Left ventricle myocardium superior (tissue), 1 donor: Measurements from ENCODE around the gene ZNF526. TPM values are rescaled to one million over a fixed set of nuclear protein-coding genes. Genes with fewer than 3 reads are reported as not detected.
A peak's percentile ranks its signal among the peaks of the same experiment; 100 is the strongest.

Experiments
- ATAC-seq: fragments of 200-7000 bp; cut with Tn5 transposase; one replicate; pipeline ENCODE4 v1.9.1; 2020; ENCODE audit warnings: mild to moderate bottlenecking, moderate library complexity
- DNase-seq: peaks from one replicate; pipeline ENCODE4 v3.0.0-alpha.2; 2020
- intact Hi-C: fragments of 100-400 bp; cut with micrococcal nuclease; formaldehyde crosslinking; loops from one replicate; pipeline ENCODE4 v1.11.0; 2022
- total RNA-seq: library from RNA; stranded (reverse); fragmentation: NEBNext Ultra II Directional; extraction: Animal tissue kit (Norgen Biotek cat#: 25700); gene quantifications from one replicate; pipeline ENCODE4 v1.2.1, GENCODE V29; 2021
- donor health status: DM: no; HTN: yes; CAD: no; lungs with severe emphysema.

ZNF526 gene
- total RNA-seq, 1 donor from 2014 or later, result 6.7 TPM

- intact Hi-C loops, result no loop called here
- ATAC-seq, result no peak
- DNase-seq, result no peak
These were observed 5.2 kb upstream of the ZNF526 start for GRCh38 chr19:42214810-42215485.

- intact Hi-C loops, result no loop called here
- ATAC-seq (peak; percentile 23), DNase-seq (peak; percentile 64)
These were observed 3.2 kb upstream of the ZNF526 start for GRCh38 chr19:42216653-42217519.

- peak; percentile 83 for ATAC-seq
- intact Hi-C loops, result no loop called here
- peak; percentile 98 for DNase-seq
These were observed 2.3 kb upstream of the ZNF526 start, which contains the start of gene DEDD2 for GRCh38 chr19:42217520-42218437. Gene DEDD2 (minus strand): TSS chr19:42217677. CDS start chr19:42217007, 670 bp downstream.

- DNase-seq (peak; percentile 4), ATAC-seq (no peak)
- intact Hi-C loops, result no loop called here
These were observed 612 bp downstream of the ZNF526 start for GRCh38 chr19:42220751-42221097.

GRCh38 chr19:42224940-42225717 is 5.0 kb downstream of the ZNF526 start:
- DNase-seq, result no peak
- intact Hi-C loops, result no loop called here

GRCh38 chr19:42225718-42226292 is 5.7 kb downstream of the ZNF526 start:
- intact Hi-C loops, result no loop called here
- no peak for ATAC-seq
- no peak for DNase-seq

More at GRCh38 chr19:42224940-42225717, 5.0 kb downstream of the ZNF526 start:
- ATAC-seq, result no peak

- intact Hi-C loops, result no loop called here
- DNase-seq (no peak), ATAC-seq (no peak)
These were observed 6.8 kb downstream of the ZNF526 start for GRCh38 chr19:42226886-42227285.

- DNase-seq (peak; percentile 9), ATAC-seq (no peak)
- intact Hi-C loops, result no loop called here
These were observed 8.5 kb downstream of the ZNF526 start for GRCh38 chr19:42228641-42229040.

GRCh38 chr19:42229301-42229854 is 9.3 kb downstream of the ZNF526 start:
- DNase-seq (peak; percentile 7), ATAC-seq (no peak)
- intact Hi-C loops, result no loop called here

GRCh38 chr19:42229855-42230351 is 9.8 kb downstream of the ZNF526 start:
- ATAC-seq, result no peak

GRCh38 chr19:42230571-42230970 is 10.5 kb downstream of the ZNF526 start:
- ATAC-seq, result no peak
- intact Hi-C loops, result no loop called here
- peak; percentile 8 for DNase-seq

More at GRCh38 chr19:42229855-42230351, 9.8 kb downstream of the ZNF526 start:
- intact Hi-C loops, result no loop called here
- DNase-seq, result peak; percentile 27

- no peak for ATAC-seq
- DNase-seq, result peak; percentile 14
These were observed 12.3 kb downstream of the ZNF526 start for GRCh38 chr19:42232435-42232834.

GRCh38 chr19:42233106-42233505 is 13.0 kb downstream of the ZNF526 start:
- peak; percentile 1 for DNase-seq
- intact Hi-C loops, result no loop called here
- ATAC-seq, result no peak

More at GRCh38 chr19:42232435-42232834, 12.3 kb downstream of the ZNF526 start:
- intact Hi-C loops, result no loop called here

- no peak for DNase-seq
- ATAC-seq, result no peak
- intact Hi-C loops, result no loop called here
These were observed 13.7 kb downstream of the ZNF526 start for GRCh38 chr19:42233678-42234292.

GRCh38 chr19:42234364-42234763 is 14.3 kb downstream of the ZNF526 start:
- peak; percentile 15 for DNase-seq
- intact Hi-C loops, result no loop called here
- no peak for ATAC-seq

GRCh38 chr19:42235181-42235580 is 15.1 kb downstream of the ZNF526 start:
- ATAC-seq (no peak), DNase-seq (no peak)
- intact Hi-C loops, result no loop called here

- intact Hi-C loops, result no loop called here
- ATAC-seq, result no peak
These were observed 19.6 kb downstream of the ZNF526 start for GRCh38 chr19:42239544-42240220.

More at GRCh38 chr19:42239544-42240220, 19.6 kb downstream of the ZNF526 start:
- no peak for DNase-seq
